B cell (primary cell): Measurements from ENCODE around the gene CTSK. TPM values are rescaled to one million over a fixed set of nuclear protein-coding genes. Genes with fewer than 3 reads are reported as not detected.

ENCODE experiments used
- ATAC-seq: fragments of 200-7000 bp; cut with Tn5 transposase; one replicate; pipeline ENCODE4 v1.10.0; 2021; ENCODE audit warnings: low read depth, mild to moderate bottlenecking, moderate number of reproducible peaks, moderate library complexity
- CTCF ChIA-PET: fragments of 350-600 bp; sonication (Branson Sonifier 250); formaldehyde crosslinking; loops from one replicate; lab custom pipeline; 2021; ENCODE audit warnings: antibody characterized with exemption, inconsistent platforms; lab: Charles Lee
- POLR2A ChIA-PET: fragments of 350-600 bp; sonication (Branson Sonifier 250); formaldehyde crosslinking; loops from one replicate; lab custom pipeline; 2021; ENCODE audit warnings: antibody characterized with exemption; lab: Charles Lee
- DNase-seq: peaks from one replicate; pipeline ENCODE4 v3.0.0; 2013
- H2AFZ ChIP-seq: 2 replicates; pipeline ENCODE4 v1.6.1; 2012; ENCODE audit warnings: mild to moderate bottlenecking, low read depth, low read length; ENCODE audit not compliant: insufficient read depth, poor library complexity, severe bottlenecking
- H3K27ac ChIP-seq, 2 donors: 1 replicate in 1 of 2; 2 replicates in 1 of 2; pipeline ENCODE4 v1.5.1; 2012 to 2013; ENCODE audit warnings: low read length in 2 of 2, mild to moderate bottlenecking in 2 of 2, moderate library complexity in 1 of 2
- H3K27me3 ChIP-seq, 4 experiments: fragments of 200-600 bp in 1 of 4; sonication (generic) in 1 of 4; replicated peaks in 1 of 4; 1 replicate in 2 of 4; 2 replicates in 2 of 4; pipeline versions ENCODE4 v1.6.1 to v1.7.0; 2013 to 2016; ENCODE audit warnings: low read length in 3 of 4, mild to moderate bottlenecking in 2 of 4, mixed read lengths in 1 of 4, moderate library complexity in 1 of 4; ENCODE audit not compliant: insufficient read depth in 4 of 4, control insufficient read depth in 3 of 4; ENCODE audit errors: control extremely low read depth in 1 of 4
- H3K36me3 ChIP-seq, 2 experiments: replicated peaks in 1 of 2; 1 replicate in 1 of 2; 2 replicates in 1 of 2; pipeline versions ENCODE4 v1.6.1 to v1.7.1; 2013; ENCODE audit warnings: low read length in 1 of 2; ENCODE audit not compliant: insufficient read depth in 2 of 2, control insufficient read depth in 1 of 2; ENCODE audit errors: control extremely low read depth in 1 of 2, extremely low read depth in 1 of 2
- H3K4me1 ChIP-seq, 2 donors: fragments of 200-600 bp in 1 of 2; sonication (generic) in 1 of 2; 1 replicate in 1 of 2; 2 replicates in 1 of 2; pipeline versions ENCODE4 v1.5.1 to v1.6.1; 2013 to 2017; ENCODE audit warnings: low read length in 2 of 2; ENCODE audit not compliant: control insufficient read depth in 2 of 2, insufficient read depth in 2 of 2
- H3K4me2 ChIP-seq: replicated peaks from 2 replicates; pipeline ENCODE3; 2012; ENCODE audit warnings: mild to moderate bottlenecking, low read depth, low read length; ENCODE audit not compliant: poor library complexity, severe bottlenecking
- H3K4me3 ChIP-seq, 5 experiments: fragments of 200-600 bp in 1 of 5; sonication (generic) in 1 of 5; 1 replicate in 3 of 5; 2 replicates in 2 of 5; pipeline versions ENCODE4 v1.5.1 to v1.7.0; 2011 to 2016; ENCODE audit warnings: low read length in 4 of 5, mild to moderate bottlenecking in 4 of 5, low read depth in 2 of 5, control low read depth in 1 of 5, moderate library complexity in 1 of 5; ENCODE audit not compliant: insufficient read depth in 1 of 5; ENCODE audit errors: control extremely low read depth in 1 of 5, extremely low read depth in 1 of 5
- H3K79me2 ChIP-seq: fragments of 200-600 bp; sonication (generic); one replicate; pipeline ENCODE4 v1.6.0; 2016; ENCODE audit warnings: low read length; ENCODE audit not compliant: control insufficient read depth, insufficient read depth
- H3K9ac ChIP-seq: fragments of 200-600 bp; sonication (generic); 2 replicates; pipeline ENCODE4 v1.6.1; 2017; ENCODE audit warnings: mild to moderate bottlenecking, low read length, moderate library complexity
- H3K9me3 ChIP-seq, 3 donors: one replicate each; pipeline versions ENCODE4 v1.6.1 to v1.7.1; 2013; ENCODE audit warnings: low read length in 2 of 3; ENCODE audit not compliant: control insufficient read depth in 2 of 3, insufficient read depth in 1 of 3; ENCODE audit errors: control extremely low read depth in 1 of 3
- H4K20me1 ChIP-seq: 2 replicates; pipeline ENCODE4 v1.6.0; 2012; ENCODE audit warnings: mild to moderate bottlenecking, low read length; ENCODE audit not compliant: insufficient read depth, control insufficient read depth, poor library complexity, severe bottlenecking
- H3K27ac Mint-ChIP-seq: one replicate; pipeline ENCODE4 v1.8.0; 2021; ENCODE audit warnings: mixed read lengths
- H3K27me3 Mint-ChIP-seq: one replicate; pipeline ENCODE4 v1.8.0; 2021; ENCODE audit warnings: mixed read lengths
- H3K4me1 Mint-ChIP-seq: one replicate; pipeline ENCODE4 v1.8.0; 2021; ENCODE audit warnings: mixed read lengths
- H3K4me3 Mint-ChIP-seq: one replicate; pipeline ENCODE4 v1.8.0; 2021; ENCODE audit warnings: mixed read lengths
- H3K9me3 Mint-ChIP-seq: one replicate; pipeline ENCODE4 v1.8.0; 2022; ENCODE audit warnings: mixed read lengths; ENCODE audit not compliant: insufficient read depth
- CTCF ChIP-seq: fragments of 200-600 bp; IDR thresholded peaks from one replicate; pipeline ENCODE4 v1.8.0; 2022; ENCODE audit warnings: antibody characterized with exemption, mild to moderate bottlenecking
- EZH2 ChIP-seq: IDR thresholded peaks from 2 replicates; pipeline ENCODE4 v1.6.1; 2012; ENCODE audit warnings: borderline replicate concordance, low read depth, mild to moderate bottlenecking, moderate library complexity, low read length; ENCODE audit not compliant: insufficient read depth, poor library complexity, severe bottlenecking
- WGBS: methylation state at CpG from one replicate; pipeline ENCODE4 v1.1.5; 2013; ENCODE audit warnings: missing lambda C conversion rate; ENCODE audit not compliant: insufficient coverage; 5-methylcytosine and 5-hydroxymethylcytosine counted together
- intact Hi-C: fragments of 100-400 bp; cut with micrococcal nuclease; formaldehyde crosslinking; loops from one replicate; pipeline ENCODE4 v1.10.0; 2022
- polyA plus RNA-seq: library from polyadenylated mRNA; depleted of rRNA; stranded (reverse); fragments of >200 nt; gene quantifications from 2 replicates; pipeline ENCODE4 v1.2.3, GENCODE V29; 2012
- total RNA-seq, 2 donors: library from RNA; stranded (reverse); fragments of 120-200 nt in 1 of 2; gene quantifications; 1 replicate in 1 of 2; 2 replicates in 1 of 2; pipeline versions ENCODE4 v1.2.3 to v1.2.4, GENCODE V29; 2013 to 2022

The CTSK gene
- total and polyA plus RNA-seq, 2 donors (not counting 1 experiment from before 2014, with no cell fraction given): 5.3 to 6.0 TPM

DNA sequence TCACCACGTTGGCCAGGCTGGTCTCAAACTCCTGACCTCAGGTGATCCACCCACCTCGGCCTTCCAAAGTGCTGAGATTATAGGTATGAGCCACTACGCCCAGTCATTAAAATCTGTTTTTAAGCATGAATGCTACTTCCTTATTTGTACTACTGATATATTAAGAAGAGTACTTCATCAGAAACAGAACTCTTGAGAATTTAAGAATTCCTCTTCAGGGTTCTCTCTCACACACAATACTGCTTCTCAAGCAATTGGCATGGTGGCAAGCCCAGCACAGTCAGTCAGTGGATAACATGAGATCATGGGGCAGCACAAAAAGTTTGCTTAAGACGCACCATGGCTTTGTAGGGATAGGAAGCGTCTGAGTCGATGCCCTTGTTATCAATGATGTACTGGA is 56.6 kb downstream of the CTSK start:
- TF ChIP-seq CTCF (no peak), EZH2 (no peak)
- Histone ChIP-seq H3K9ac (no peak overlapping the region), H3K9me3 (no peaks in the 10 kb centered on the region), H3K27me3 (no peaks in the 10 kb centered on the region), H3K36me3 (peaks cover 29 to 93% of the 10 kb centered on the region in 2 experiments), H3K79me2 (peaks cover 24% of the 10 kb centered on the region), H3K4me2 (no peak overlapping the region), H3K4me1 (no peaks in the 10 kb centered on the region), H3K27ac (no peak overlapping the region), H3K4me3 (no peak overlapping the region), H4K20me1 (peaks cover 28% of the 10 kb centered on the region), H2AFZ (no peak overlapping the region)
- Mint-ChIP-seq H3K27me3 (no peaks in the 10 kb centered on the region), H3K4me1 (no peaks in the 10 kb centered on the region), H3K9me3 (no peaks in the 10 kb centered on the region), H3K27ac (no peak overlapping the region), H3K4me3 (no peak overlapping the region)
- no peak for ATAC-seq
- ChIA-PET CTCF (interaction anchor here (0.6 to 1.0 kb wide), 2 partner anchors 157 to 171 kb away, joined by 3 to 4 read pairs; no protein-coding TSS in a partner anchor), POLR2A (no interaction called here)
- 100% methylated on average over 3 of the region's 6 CpGs for WGBS
- DNase-seq: no peak
- intact Hi-C loops: no loop called here

DNA sequence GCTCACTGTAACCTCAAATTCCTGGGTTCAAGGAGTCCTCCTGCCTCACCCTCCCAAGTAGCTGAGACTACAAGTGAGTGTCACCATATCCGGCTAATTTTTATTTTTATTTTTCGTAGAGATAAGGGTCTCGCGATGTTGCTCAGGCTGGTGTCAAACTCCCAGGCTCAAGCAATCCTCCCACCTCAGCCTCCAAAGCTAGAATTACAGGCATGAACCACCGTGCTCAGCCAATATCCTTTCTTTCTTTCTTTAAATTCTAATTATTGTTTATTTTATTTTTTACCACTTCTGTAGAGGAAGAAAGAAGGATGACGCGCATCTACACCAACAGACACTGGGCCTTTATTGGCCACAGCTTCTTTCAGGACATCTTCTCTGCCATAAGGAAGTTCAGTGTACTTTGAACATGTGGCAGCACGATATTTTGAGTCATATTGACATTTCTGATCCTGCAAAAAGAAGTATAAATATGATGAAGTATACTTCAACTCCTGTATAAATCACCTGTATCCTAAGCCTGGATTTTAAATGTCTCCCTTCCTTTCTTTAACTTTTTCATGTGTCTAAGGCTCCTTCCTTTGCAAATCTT is 58.2 kb downstream of the CTSK start:
- peaks cover 39 to 98% of the 10 kb centered on the region in 2 experiments for H3K36me3 ChIP-seq
- Mint-ChIP-seq H3K4me1 (no peaks in the 10 kb centered on the region), H3K27me3 (no peaks in the 10 kb centered on the region), H3K27ac (peak overlapping the region; percentile 47), H3K4me3 (no peak overlapping the region), H3K9me3 (no peaks in the 10 kb centered on the region)
- 100% methylated on average over 1 of the region's 8 CpGs for whole genome bisulfite sequencing
- no peak overlapping the region for H3K4me3 ChIP-seq
- no peak overlapping the region for H2AFZ ChIP-seq
- H4K20me1 ChIP-seq: peaks cover 24% of the 10 kb centered on the region
- POLR2A ChIA-PET: interaction anchor here (0.8 kb wide), 1 partner anchor 55 kb away, joined by 3 read pairs; no protein-coding TSS in a partner anchor
- no peak overlapping the region for H3K27ac ChIP-seq
- H3K9ac ChIP-seq: no peak overlapping the region
- intact Hi-C loops: no loop called here
- H3K79me2 ChIP-seq: peaks cover 13% of the 10 kb centered on the region
- H3K27me3 ChIP-seq: no peaks in the 10 kb centered on the region
- no peaks in the 10 kb centered on the region for H3K4me1 ChIP-seq
- no peak overlapping the region for H3K4me2 ChIP-seq
- ATAC-seq: no peak
- no peak for DNase-seq
- CTCF ChIA-PET: interaction anchor here (1.1 kb wide), 1 partner anchor 9 kb away, joined by 3 read pairs; no protein-coding TSS in a partner anchor
- no peak for TF ChIP-seq EZH2
- no peak for TF ChIP-seq CTCF
- H3K9me3 ChIP-seq: no peaks in the 10 kb centered on the region
